NCI-H446 (cell line): ENCODE data around the gene AP1AR.
"Not testable (repeated sequence)": the region's sequence is repeated elsewhere in the genome, so short reads cannot be mapped to it uniquely, and the experiment has no call there.

Source experiments
- DNase-seq, 2 experiments: peaks; one replicate each; lab custom pipeline; 2025; lab: John Stamatoyannopoulos, UW

Gene AP1AR

GRCh38 chr4:112231779-112232713 is at the start of gene AP1AR:
Gene AP1AR, plus strand, starts transcription at chr4:112231787. Its CDS starts 305 bp downstream, at chr4:112232092.
- DNase-seq = peak; percentile 53 to 68

- no peak for DNase-seq
These were observed 49.0 kb upstream of the AP1AR start for GRCh38 chr4:112182604-112183003.

- no peak for DNase-seq
These were observed 48.3 kb upstream of the AP1AR start for GRCh38 chr4:112183252-112183651.

GRCh38 chr4:112184438-112184837 is 47.1 kb upstream of the AP1AR start:
- DNase-seq = no peak

- DNase-seq = no peak
These were observed 46.3 kb upstream of the AP1AR start for GRCh38 chr4:112185334-112185733.

- DNase-seq = no peak
These were observed 45.6 kb upstream of the AP1AR start for GRCh38 chr4:112185740-112186670.

- no peak for DNase-seq
These were observed 41.8 kb upstream of the AP1AR start for GRCh38 chr4:112189754-112190153.

- no peak for DNase-seq
These were observed 40.9 kb upstream of the AP1AR start for GRCh38 chr4:112190684-112191083.

- DNase-seq = no peak
These were observed 35.1 kb upstream of the AP1AR start for GRCh38 chr4:112196461-112196860.

GRCh38 chr4:112199041-112199440 is 32.5 kb upstream of the AP1AR start:
- no peak for DNase-seq

- no peak for DNase-seq
These were observed 29.6 kb upstream of the AP1AR start for GRCh38 chr4:112201915-112202505.

GRCh38 chr4:112203593-112203992 is 28.0 kb upstream of the AP1AR start:
- no peak for DNase-seq

- no peak for DNase-seq
These were observed 25.2 kb upstream of the AP1AR start for GRCh38 chr4:112206431-112206830.

GRCh38 chr4:112208137-112209095 is 23.2 kb upstream of the AP1AR start:
- DNase-seq = not testable (repeated sequence)

GRCh38 chr4:112210777-112211176 is 20.8 kb upstream of the AP1AR start:
- DNase-seq = no peak

GRCh38 chr4:112213091-112213490 is 18.5 kb upstream of the AP1AR start:
- DNase-seq = no peak

- no peak for DNase-seq
These were observed 17.7 kb upstream of the AP1AR start for GRCh38 chr4:112213856-112214255.

GRCh38 chr4:112214390-112215264 is 17.0 kb upstream of the AP1AR start:
- peak; percentile 3 to 22 for DNase-seq

GRCh38 chr4:112219826-112220366 is 11.7 kb upstream of the AP1AR start:
- no peak for DNase-seq
